ENCODE results near the gene CEMIP.

Gene CEMIP

DNA sequence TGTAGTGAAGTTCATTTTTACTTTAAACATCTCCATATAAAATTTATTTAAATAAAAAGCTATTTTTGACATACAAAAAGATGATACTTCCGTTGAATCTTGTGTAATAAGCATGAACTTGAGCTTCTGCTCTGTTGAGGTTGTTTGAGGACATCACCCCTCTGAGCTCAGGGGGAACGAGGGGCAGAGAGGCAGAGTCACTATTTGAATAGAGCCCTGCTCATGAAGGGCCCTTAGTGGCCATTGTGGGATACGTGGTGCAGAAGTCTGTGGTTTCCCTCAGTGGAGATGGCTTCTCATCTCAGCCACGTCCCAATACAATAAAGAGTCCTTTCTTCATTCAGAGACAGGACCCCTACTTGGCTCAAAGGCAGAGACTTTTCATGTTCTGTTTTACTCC is 10.6 kb downstream of the CEMIP start:
- no peaks in the 10 kb centered on the region for H4K20me1 ChIP-seq (ENCODE audit: low read depth, low read length)
- no peak overlapping the region for H3K4me2 ChIP-seq (ENCODE audit: low read depth, low read length, poor library complexity, severe bottlenecking)
- H3K27ac ChIP-seq (ENCODE audit: low read depth, low read length) = no peak overlapping the region
- H3K9me2 ChIP-seq (replicated peaks; ENCODE audit: insufficient read depth, low read length) = no peaks in the 10 kb centered on the region
- H3K9me3 ChIP-seq (ENCODE audit: insufficient read depth, low read length) = no peaks in the 10 kb centered on the region
- H3K9ac ChIP-seq (ENCODE audit: low read length) = no peak overlapping the region
- no peak overlapping the region for H3K4me3 ChIP-seq (ENCODE audit: insufficient read depth, low read length, poor library complexity, severe bottlenecking)
- TF ChIP-seq, protein P1, sequence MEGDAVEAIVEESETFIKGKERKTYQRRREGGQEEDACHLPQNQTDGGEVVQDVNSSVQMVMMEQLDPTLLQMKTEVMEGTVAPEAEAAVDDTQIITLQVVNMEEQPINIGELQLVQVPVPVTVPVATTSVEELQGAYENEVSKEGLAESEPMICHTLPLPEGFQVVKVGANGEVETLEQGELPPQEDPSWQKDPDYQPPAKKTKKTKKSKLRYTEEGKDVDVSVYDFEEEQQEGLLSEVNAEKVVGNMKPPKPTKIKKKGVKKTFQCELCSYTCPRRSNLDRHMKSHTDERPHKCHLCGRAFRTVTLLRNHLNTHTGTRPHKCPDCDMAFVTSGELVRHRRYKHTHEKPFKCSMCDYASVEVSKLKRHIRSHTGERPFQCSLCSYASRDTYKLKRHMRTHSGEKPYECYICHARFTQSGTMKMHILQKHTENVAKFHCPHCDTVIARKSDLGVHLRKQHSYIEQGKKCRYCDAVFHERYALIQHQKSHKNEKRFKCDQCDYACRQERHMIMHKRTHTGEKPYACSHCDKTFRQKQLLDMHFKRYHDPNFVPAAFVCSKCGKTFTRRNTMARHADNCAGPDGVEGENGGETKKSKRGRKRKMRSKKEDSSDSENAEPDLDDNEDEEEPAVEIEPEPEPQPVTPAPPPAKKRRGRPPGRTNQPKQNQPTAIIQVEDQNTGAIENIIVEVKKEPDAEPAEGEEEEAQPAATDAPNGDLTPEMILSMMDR (IDR thresholded peaks at IDR 0.05; ENCODE audit: insufficient read depth, low read length, poor library complexity, severe bottlenecking) = no peak
- TF ChIP-seq EZH2phosphoT487 (conservative IDR thresholded peaks at IDR 0.05; ENCODE audit: low read length) = no peak
- no peaks in the 10 kb centered on the region for H3K36me3 ChIP-seq (ENCODE audit: low read length)
- no peaks in the 10 kb centered on the region for H3F3A ChIP-seq (ENCODE audit: insufficient read depth)
- H3K27me3 ChIP-seq (ENCODE audit: low read length) = no peaks in the 10 kb centered on the region
- H2AFZ ChIP-seq (ENCODE audit: low read depth, low read length, severe bottlenecking) = no peak overlapping the region
- no peaks in the 10 kb centered on the region for H3K79me2 ChIP-seq (ENCODE audit: insufficient read depth, low read length)

DNA sequence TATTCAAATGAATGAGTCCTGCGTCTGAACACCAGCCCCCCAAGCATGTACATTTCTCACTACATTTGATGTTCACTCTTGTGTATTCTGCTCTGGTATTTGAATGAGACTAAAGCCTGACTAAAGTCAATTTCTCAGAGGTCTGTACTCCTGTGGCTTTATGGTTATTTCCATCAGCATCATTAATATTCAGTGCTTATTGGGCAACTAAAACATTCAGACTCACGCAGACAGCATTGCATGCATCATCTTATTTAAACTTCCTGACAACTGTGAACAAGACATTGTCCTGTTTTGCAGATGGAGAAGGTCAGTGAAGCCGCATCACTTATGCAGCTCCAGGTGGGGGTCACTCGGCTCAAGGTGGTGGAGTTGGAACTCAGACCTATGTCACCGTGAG is 11.1 kb downstream of the CEMIP start:
- Histone ChIP-seq H3K27ac (ENCODE audit: low read depth, low read length) (no peak overlapping the region), H3K4me2 (ENCODE audit: low read depth, low read length, poor library complexity, severe bottlenecking) (no peak overlapping the region), H3K9me3 (ENCODE audit: insufficient read depth, low read length) (no peaks in the 10 kb centered on the region), H3K9ac (ENCODE audit: low read length) (no peak overlapping the region), H3F3A (ENCODE audit: insufficient read depth) (no peaks in the 10 kb centered on the region), H2AFZ (ENCODE audit: low read depth, low read length, severe bottlenecking) (no peak overlapping the region), H3K36me3 (ENCODE audit: low read length) (no peaks in the 10 kb centered on the region), H3K27me3 (ENCODE audit: low read length) (no peaks in the 10 kb centered on the region), H3K4me3 (ENCODE audit: insufficient read depth, low read length, poor library complexity, severe bottlenecking) (no peak overlapping the region), H3K79me2 (ENCODE audit: insufficient read depth, low read length) (no peaks in the 10 kb centered on the region), H4K20me1 (ENCODE audit: low read depth, low read length) (no peaks in the 10 kb centered on the region), H3K9me2 (replicated peaks; ENCODE audit: insufficient read depth, low read length) (no peaks in the 10 kb centered on the region)
- TF ChIP-seq, protein P1 (IDR thresholded peaks at IDR 0.05; ENCODE audit: insufficient read depth, low read length, poor library complexity, severe bottlenecking) = no peak
- TF ChIP-seq EZH2phosphoT487 (conservative IDR thresholded peaks at IDR 0.05; ENCODE audit: low read length) = no peak

DNA sequence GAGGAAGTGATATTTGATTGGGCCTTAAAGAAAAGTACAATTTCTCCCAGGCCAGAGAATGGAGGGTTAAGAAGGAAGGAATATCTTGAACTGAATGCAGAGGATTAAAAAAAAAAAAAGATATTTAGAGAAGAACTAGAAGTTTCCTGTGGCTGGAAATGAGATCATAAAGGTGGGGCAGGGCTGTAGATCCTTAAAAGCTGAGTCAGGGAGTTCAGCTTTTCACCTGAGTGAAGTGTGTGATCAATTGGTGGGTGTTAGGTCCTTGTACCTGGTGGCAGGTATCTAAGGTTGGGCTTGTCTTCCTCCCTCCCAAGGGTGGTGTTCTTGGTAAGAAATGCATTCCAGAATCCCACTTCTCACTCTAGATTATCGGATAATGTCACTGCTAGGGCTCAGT is 11.8 kb downstream of the CEMIP start:
- Histone ChIP-seq H3K9me3 (ENCODE audit: insufficient read depth, low read length) (no peaks in the 10 kb centered on the region), H3K36me3 (ENCODE audit: low read length) (no peaks in the 10 kb centered on the region), H3F3A (ENCODE audit: insufficient read depth) (no peaks in the 10 kb centered on the region), H4K20me1 (ENCODE audit: low read depth, low read length) (no peaks in the 10 kb centered on the region), H2AFZ (ENCODE audit: low read depth, low read length, severe bottlenecking) (no peak overlapping the region), H3K9me2 (replicated peaks; ENCODE audit: insufficient read depth, low read length) (no peaks in the 10 kb centered on the region), H3K4me3 (ENCODE audit: insufficient read depth, low read length, poor library complexity, severe bottlenecking) (no peak overlapping the region), H3K79me2 (ENCODE audit: insufficient read depth, low read length) (no peaks in the 10 kb centered on the region), H3K9ac (ENCODE audit: low read length) (no peak overlapping the region), H3K27me3 (ENCODE audit: low read length) (no peaks in the 10 kb centered on the region), H3K4me2 (ENCODE audit: low read depth, low read length, poor library complexity, severe bottlenecking) (no peak overlapping the region), H3K27ac (ENCODE audit: low read depth, low read length) (no peak overlapping the region)
- TF ChIP-seq, protein P1 (IDR thresholded peaks at IDR 0.05; ENCODE audit: insufficient read depth, low read length, poor library complexity, severe bottlenecking) = no peak
- no peak for TF ChIP-seq EZH2phosphoT487 (conservative IDR thresholded peaks at IDR 0.05; ENCODE audit: low read length)

Measured in SU-DHL-6 (cell line).